H54 (cell line): ENCODE measurements around the gene PXMP2.

Source experiments
- DNase-seq: peaks from one replicate; pipeline ENCODE4 v3.0.0; 2011; ENCODE audit warnings: low spot score, mixed read lengths; ENCODE audit not compliant: insufficient read length
- FAIRE-seq: peaks from 3 replicates; lab custom pipeline; 2011; peaks lifted over from hg19 to GRCh38; lab: Jason Lieb, UNC
- POLR2A ChIP-seq: IDR thresholded peaks from 2 replicates; pipeline ENCODE4 v1.6.1; 2011; ENCODE audit warnings: low read depth, mild to moderate bottlenecking, low read length

The PXMP2 gene

DNA sequence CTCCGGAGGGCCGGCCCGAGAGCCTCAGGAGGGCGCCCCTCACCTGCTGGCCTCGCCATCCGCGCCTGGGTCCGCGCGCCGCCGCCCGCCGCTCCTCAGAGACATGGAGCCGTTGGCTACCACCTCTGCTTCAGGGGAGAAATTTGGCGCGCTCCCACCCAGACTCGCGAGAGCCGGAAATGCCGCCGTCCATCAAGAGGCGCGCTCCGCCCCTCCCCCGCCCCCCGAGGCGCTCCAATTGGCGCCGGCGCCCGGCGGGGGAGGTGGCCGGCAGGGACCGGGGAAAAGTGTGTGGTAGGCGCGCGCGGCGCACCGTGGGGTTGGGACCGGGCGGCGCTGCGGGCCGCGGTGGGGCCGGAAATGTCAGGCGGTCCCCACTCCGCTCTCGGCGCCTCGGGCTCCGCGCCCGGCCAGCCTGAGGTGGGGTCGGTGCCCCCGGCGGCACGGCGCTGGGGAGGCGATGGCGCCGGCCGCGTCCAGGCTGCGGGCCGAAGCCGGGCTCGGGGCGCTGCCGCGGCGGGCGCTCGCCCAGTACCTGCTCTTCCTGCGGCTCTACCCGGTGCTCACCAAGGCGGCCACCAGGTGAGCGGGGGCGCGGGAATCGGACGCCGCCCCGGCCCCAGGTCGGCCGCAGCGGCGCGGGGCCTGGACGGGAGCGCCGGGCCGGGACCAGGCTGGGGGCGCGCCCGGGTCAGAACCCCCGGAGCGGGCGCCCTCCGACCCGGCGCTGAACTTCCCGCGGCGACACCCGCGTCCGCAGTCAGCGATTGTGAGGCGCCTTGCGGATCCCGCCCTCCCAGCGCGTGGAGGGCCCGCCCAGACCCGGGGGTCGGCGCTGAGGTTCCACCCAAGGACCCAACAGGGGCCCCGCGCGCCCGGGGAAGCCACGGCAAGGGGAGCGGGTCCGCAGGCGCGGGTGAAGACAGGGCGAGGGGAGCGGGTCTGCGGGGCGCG lies at the start of gene PXMP2, which contains the start of gene POLE:
Gene PXMP2 (plus strand): TSS at position 377 of the 954 bp plus-strand sequence. CDS start 84 bp downstream, at position 461.
Gene POLE (minus strand): TSS at position 132 of the 954 bp plus-strand sequence. CDS start 27 bp downstream, at position 105.
- DNase-seq = peak; percentile 95
- no peak for FAIRE-seq
- TF ChIP-seq POLR2A = peak; percentile 56; the same call in 1 of the 2 replicates

DNA sequence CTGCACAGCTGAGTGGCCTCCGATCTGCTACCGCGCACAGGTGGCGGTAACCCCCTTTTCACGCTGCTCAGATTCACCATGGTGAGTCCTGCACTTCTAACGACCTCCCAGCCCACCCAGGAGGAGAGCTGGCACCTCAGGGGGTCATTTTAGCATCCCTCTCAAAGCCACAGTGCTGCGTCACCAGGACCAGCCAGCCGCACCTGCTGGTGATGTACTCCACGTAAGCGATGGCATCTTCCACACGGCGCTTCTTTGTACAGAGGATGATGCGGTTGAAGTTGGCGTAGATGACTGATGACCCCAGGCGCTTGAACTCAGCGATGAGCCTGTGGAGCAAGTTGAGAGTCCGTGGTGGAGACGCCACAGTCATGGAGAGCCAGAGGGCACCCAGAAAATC lies 49.6 kb upstream of the PXMP2 start:
- DNase-seq = no peak
- no peak for TF ChIP-seq POLR2A
- no peak for FAIRE-seq

DNA sequence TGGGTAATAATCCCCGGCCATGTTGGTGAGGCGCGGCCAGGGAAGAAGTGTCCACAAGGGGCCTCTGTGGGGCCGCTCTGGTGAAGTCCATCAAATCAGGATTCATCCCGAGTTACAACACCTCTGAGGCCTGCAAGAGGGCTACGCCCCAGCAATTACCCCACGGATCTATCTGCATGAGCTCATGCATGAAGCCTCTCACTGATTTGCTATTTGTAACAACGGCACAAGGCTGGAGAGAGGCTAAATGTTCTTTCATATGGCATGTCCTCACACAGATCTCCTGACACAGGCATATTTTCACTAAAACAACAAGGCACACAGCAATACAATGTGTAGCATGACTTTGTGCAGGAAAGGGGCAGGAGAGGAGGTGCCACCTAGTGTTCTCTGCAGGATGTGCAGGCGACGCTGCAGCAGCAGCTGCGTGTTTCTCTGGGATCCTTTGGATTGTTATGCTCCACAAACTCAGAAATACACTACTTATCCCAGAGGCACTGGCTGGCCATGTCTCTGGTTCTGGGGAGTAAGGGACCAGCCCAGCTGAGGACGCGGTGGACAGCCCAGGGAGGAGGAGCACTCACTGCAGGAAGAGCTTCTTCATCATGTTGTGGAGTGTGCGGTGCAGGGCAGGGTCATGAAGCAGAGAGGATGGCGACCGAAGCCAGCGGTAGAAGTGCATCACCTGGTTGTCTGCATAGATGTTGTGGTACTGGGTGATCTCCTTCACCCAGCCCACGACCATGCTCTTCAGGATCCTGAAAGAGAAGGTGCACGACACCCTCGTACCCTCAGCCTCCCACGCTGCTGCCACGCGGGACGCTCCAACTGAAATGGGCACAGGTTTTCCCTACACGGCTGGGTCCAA lies 48.6 kb upstream of the PXMP2 start:
- no peak for TF ChIP-seq POLR2A
- FAIRE-seq (no peak), DNase-seq (no peak)

DNA sequence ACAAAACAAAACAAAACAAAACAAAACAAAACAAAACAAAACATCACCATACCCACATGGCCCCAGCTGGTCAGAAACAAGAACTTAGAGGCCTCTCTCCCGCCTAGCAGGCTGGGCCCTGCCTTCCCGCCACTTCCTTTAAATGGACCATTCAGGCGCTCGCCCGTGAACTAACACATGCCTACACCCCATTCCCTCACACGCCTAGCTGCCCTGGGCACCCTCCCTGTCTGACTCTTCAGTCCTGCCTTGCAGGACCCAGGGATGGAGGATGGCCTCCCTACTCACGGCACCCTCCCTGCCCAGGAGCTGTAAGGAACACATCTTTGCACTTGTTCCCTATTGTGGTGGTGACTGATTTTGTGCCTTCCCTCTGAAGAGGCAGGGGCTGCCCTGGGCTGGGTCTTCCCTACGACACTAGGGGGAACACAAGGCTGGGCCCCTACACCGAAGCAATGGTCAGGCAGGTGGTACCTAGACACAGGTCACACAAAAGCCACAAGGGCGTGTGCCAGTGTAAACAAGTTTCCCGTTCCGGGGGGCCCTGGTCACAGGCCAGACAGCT lies 47.3 kb upstream of the PXMP2 start:
- FAIRE-seq = no peak
- TF ChIP-seq POLR2A = no peak
- no peak for DNase-seq

DNA sequence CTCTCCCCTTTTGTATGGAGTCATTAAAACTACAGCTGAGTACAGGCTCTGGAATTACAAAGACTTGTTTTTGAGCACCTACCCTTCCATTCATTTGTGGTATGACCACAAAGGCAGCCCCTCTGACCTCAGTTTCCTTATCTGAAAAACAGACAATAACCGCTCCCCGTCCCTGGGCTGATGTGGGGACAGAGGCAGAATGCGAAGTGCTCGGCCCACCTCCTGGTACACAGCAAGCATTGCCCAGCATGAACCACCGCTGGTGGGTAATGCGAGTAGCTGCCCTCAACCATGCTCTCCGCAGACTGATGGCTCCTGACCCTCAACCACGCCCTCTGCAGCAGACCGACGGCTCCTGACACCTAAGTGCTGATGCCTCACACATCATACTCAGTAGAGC lies 46.5 kb upstream of the PXMP2 start:
- TF ChIP-seq POLR2A = no peak
- FAIRE-seq = no peak

DNA sequence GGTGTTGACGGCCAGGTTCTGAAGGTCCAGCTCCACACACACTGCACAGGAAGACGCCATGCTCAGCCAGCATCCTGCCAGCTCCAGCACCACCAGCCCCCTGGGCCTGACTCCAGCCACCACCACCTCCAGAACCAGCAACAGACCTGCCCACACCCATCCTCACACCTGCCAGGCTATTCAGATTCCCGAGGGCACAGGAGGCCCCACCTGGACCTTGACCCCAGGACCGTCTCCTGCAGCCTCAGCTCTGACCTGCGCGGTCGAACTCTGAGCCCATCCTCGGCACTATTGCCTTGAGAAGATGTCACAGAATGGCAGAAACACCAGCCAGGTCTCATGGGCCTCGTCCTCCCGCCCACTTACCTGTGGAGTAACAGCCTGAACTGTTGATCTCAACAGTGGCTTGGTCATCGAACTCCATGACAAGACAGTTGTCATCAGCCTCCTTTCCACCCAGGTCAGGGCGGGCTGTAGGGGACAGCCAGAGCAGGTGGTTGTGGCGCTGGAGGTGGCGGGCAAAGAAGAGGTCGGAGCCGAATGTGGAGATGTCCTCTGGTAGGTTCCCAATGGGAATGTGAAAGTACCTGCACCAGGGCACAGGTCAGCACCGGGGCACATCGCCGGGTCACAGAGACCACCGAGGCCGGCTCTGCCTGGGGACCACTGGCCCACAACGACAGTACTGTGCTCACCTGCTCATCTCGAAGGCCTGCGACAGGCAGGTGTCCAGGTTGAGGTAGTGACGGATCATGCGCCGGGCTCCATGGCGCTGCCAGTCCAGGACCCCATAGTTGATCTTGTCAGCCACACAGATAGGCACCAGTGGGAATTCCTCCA lies 45.4 kb upstream of the PXMP2 start:
- DNase-seq (no peak), FAIRE-seq (no peak)
- TF ChIP-seq POLR2A = no peak

More for the DNA sequence above, 46.5 kb upstream of the PXMP2 start:
- no peak for DNase-seq

DNA sequence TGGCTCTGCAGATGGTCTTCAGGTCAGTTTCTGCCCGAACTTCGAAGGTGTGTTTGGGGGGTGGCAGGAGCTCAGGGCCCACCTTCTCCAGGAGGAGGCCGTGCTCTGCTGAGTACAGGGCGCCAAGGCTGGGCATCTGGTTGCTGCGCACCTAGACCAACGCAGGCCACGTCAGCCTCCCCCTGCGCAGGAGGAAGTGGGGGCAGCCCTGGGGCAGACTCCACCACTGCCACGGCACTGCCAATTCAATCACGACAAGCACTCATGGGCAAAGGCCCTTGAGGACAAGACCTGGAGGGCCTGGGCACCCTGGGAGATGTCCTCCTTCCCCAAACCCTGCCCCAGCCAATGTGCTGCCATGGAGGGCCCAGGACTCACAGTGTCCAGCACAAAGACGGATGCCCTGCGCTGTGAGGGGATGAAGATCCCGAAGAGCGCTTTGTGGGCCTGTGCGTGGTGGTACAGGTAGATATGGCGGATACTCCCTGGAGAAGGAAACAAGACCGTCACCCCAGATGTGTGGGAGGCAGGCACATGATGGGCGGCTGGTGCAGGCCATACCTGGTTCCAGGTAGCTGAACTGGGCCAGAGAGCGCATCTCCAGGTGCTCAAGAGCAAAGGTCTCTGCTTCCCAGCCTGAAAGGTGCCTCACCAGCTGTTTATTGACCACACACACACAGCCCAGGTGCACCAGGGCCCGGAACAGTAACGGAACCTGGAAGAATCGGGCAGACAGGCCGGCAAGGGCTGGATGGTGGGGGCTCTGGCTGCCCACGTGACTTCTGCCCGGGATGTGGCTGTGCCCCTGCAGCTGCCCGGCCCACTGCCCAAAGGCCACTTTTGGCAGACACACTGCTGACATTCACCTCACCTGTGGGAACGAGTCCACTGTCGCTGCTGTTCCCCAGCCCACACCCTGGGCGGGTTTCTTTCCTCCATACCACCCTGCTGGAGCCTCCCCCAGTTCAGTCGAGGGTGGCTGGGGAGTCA lies 44.2 kb upstream of the PXMP2 start:
- no peak for TF ChIP-seq POLR2A
- FAIRE-seq (no peak), DNase-seq (no peak)

DNA sequence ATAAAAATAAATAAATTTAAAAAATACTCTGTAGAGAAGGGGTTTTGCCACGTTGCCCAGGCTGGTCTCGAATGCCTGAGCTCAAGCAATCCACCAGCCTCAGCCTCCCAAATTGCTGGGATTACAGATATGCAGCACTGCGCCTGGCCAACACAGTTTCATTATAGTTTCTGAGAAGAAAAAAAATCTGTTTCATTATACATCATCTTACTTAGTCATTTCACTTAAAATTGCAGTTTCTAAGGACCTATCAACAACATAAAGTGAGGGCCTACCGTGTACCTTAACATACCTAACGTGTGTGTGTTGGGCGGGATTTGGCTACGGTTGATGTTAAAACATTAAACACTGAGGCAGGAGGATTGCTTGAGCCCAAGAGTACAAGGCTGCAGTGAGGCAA lies 40.5 kb upstream of the PXMP2 start:
- FAIRE-seq (no peak), DNase-seq (no peak)
- TF ChIP-seq POLR2A = no peak

DNA sequence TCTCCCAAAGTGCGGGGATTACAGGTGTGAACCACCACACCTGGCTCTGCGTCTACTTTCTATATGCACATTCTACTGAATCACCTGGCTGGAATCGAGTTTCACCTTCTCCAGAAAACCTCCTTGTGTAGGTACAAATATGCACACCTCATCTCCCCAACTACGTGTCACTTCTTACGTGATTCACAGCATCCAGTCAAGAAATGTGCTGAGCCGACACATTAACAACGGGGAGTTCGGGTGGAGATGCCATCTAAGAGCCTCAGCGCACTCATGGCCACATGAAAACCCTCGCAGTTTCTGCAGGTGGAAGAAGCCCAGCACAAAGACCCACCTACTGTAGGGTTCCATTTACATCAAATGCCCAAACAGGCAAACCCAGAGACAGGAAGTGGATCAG lies 39.5 kb upstream of the PXMP2 start:
- FAIRE-seq (no peak), DNase-seq (no peak)
- no peak for TF ChIP-seq POLR2A

DNA sequence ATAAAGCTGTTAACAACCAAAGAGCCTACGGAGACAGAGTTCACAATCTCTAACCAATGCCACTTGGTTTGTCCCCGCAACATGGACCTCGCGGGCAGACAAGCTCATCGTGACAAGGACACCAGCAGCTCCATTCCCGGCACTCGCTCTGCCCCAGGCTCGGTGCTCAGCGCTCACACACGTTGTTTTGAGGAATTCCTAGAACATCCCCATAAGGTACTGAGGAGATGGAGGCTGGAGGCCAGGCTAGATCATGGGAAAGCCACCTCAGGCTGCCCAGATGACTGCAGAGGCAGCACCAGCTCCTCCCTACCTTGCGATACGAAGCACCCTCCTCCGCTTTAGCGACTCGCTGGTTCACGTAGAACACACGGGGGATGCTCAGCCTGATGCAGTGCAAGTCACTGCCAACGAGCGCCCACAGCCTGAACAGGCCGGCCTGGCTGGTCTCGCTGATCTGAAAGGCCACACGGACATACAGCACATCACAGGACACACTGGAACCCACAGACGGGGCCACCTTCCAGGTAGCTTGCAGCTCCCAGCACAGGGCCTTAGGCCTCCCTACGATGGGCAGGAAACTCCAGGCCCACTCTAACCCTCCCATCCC lies 38.7 kb upstream of the PXMP2 start:
- no peak for TF ChIP-seq POLR2A
- FAIRE-seq (no peak), DNase-seq (no peak)

DNA sequence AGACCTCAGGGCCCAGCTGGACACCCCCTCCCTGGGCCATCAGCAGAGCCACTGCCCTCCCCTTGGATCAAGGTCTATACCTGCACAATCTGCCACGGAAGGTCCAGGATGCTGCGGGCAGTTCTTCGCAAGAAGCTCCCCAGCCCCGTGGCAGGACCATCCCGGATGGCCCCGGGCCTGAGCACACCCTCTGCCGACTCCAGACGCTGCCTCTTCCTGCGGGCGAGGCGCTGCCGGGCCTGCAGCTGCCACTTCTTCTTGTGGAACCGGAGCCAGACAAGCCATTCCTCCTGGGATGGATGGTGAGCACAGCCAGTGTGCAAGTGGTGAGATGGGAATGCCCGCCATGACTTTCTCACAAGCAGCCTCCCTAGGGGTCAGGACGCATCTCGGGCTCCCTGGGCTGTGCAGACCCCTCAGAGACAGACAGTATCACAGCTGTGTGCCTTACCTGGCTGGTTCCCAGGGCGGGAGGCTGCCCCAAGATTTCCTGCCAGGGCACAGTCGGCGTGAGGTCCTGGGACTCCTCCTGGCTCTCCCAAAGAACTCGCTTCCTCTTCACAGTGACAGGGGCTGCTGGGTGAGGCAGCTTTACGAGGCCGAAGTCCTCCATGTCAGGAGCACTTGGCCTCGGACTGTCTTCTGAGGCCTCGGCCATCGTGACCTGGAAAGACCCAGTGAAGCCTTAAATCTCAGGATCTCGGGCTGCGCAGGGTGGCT lies 38.0 kb upstream of the PXMP2 start:
- FAIRE-seq (no peak), DNase-seq (no peak)
- no peak for TF ChIP-seq POLR2A
